Measurements from ENCODE around the gene RBMS3. TPM values are rescaled to one million over a fixed set of nuclear protein-coding genes. Genes with fewer than 3 reads are reported as not detected.

RBMS3 gene
- total and polyA plus RNA-seq, 2 of the 8 experiments (the other 6 are each of a cell fraction or from before 2014, with no cell fraction given): 3.7 to 6.9 TPM

DNA sequence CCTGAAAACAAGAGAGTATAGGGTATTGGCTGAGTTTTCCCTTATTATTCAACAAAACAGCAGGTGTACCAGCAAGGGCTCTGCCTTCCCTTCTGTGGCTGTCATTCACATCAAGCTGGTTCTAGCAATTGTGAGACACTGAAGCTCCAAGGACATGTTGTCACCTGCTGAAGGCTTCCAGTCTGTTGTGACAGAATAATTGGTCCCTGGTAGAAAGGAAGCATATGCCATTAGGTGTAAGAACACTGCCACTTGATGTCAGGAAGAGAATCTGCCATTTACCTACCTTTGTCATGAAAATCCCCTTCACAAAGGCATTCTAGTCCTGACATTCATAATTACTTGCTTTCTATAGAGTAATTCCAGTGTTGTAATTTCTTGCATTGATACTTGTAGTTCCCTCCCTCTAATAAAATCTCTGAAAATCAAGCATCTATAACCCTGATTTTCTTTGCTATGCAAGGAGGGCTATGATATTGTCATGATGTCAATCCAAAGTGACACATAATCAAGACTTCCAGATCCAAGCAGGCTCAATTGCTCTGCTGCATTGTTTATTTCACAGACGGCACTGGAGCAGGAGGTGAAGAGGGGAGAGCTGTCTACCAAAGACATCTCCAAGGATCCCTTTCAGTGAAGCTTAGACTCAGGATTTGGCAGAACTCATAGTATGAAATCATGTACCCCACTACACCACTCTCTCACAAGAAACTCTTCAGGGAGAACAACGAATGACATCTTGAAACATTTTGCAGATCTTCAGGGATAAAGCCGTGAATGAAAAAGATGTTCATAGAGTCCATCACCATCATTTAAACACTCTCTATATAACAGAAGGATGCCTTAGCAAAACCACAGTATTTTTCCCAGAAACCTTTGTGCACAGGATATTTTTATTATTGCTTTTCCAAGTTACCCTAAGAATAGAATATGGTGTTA lies 425.3 kb downstream of the RBMS3 start (continued):
- no peak for TF ChIP-seq CHD7 (IDR thresholded peaks at IDR 0.05; ENCODE audit: insufficient replicate concordance, low read length)
- no peak for TF ChIP-seq SP2 (IDR thresholded peaks at IDR 0.05; ENCODE audit: low read length)
- TF ChIP-seq POU5F1 (IDR thresholded peaks at IDR 0.05; ENCODE audit: low read depth, low read length): no peak
- TF ChIP-seq KDM1A (IDR thresholded peaks at IDR 0.05; ENCODE audit: borderline replicate concordance, low read length): no peak
- no peak for TF ChIP-seq JUND (IDR thresholded peaks at IDR 0.05; ENCODE audit: low read length)
- no peak for TF ChIP-seq TEAD4 (IDR thresholded peaks at IDR 0.05; ENCODE audit: low read depth, low read length)
- TF ChIP-seq HDAC2 (IDR thresholded peaks at IDR 0.05; ENCODE audit: borderline replicate concordance in 1 of 2, low read depth in 2 of 2, low read length in 2 of 2): no peak
- no peak for TF ChIP-seq ATF3 (IDR thresholded peaks at IDR 0.05; ENCODE audit: insufficient read depth, low read depth, low read length)
